IMR-90 (cell line): ENCODE measurements around the gene TAF3.

Experiments
- MAZ ChIP-seq: IDR thresholded peaks from 2 replicates; pipeline ENCODE4 v1.6.1; 2012; ENCODE audit warnings: low read depth, mild to moderate bottlenecking, low read length, improper control_type of control experiment, moderate library complexity, borderline replicate concordance
- TF ChIP-seq, protein P1 (sequence below): conservative IDR thresholded peaks from 2 replicates; pipeline ENCODE4 v1.5.1; 2012; ENCODE audit warnings: mild to moderate bottlenecking, low read depth, low read length, improper control_type of control experiment

DNA sequence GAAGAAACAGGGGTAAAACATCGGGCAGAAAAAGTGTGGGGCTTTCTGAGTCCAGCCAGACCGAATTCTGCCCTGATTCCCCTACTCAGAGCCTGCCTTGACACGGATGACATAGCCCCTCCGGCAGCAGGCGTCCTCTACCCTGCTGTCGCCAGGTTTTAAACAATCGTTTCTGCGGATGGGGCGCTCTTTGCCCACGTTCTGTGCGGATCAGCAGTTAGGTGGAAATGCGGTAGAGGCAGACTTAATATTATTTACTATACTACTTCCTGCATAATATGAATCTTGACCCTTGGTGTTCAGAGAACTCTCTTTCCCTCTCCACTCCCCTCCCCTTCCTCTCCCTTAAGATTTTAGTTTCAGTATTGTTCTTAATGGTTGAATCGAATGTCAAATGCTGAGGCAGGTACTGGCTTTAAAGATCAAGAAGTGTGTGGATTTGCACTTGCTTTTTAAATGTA lies 238.6 kb downstream of the TAF3 start:
- TF ChIP-seq, protein P1, sequence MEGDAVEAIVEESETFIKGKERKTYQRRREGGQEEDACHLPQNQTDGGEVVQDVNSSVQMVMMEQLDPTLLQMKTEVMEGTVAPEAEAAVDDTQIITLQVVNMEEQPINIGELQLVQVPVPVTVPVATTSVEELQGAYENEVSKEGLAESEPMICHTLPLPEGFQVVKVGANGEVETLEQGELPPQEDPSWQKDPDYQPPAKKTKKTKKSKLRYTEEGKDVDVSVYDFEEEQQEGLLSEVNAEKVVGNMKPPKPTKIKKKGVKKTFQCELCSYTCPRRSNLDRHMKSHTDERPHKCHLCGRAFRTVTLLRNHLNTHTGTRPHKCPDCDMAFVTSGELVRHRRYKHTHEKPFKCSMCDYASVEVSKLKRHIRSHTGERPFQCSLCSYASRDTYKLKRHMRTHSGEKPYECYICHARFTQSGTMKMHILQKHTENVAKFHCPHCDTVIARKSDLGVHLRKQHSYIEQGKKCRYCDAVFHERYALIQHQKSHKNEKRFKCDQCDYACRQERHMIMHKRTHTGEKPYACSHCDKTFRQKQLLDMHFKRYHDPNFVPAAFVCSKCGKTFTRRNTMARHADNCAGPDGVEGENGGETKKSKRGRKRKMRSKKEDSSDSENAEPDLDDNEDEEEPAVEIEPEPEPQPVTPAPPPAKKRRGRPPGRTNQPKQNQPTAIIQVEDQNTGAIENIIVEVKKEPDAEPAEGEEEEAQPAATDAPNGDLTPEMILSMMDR = no peak
- TF ChIP-seq MAZ = no peak
